Kidney (tissue), 14 donors: ENCODE measurements around the gene LAMTOR1. TPM values are rescaled to one million over a fixed set of nuclear protein-coding genes. Genes with fewer than 3 reads are reported as not detected.
"Not testable (repeated sequence)": the region's sequence is repeated elsewhere in the genome, so short reads cannot be mapped to it uniquely, and the experiment has no call there.

Experiments
- DNase-seq, 5 donors: peaks; one replicate each; pipeline ENCODE4 v3.0.0-alpha.2; 2013 to 2020
- FAIRE-seq: peaks from 2 replicates; lab custom pipeline; 2012; peaks lifted over from hg19 to GRCh38; lab: Jason Lieb, UNC
- H3K27ac ChIP-seq, 2 donors: one replicate each; pipeline ENCODE4 v1.7.0; 2013; ENCODE audit warnings: low read depth in 2 of 2, low read length in 2 of 2, inconsistent platforms in 1 of 2
- H3K27me3 ChIP-seq: one replicate; pipeline ENCODE4 v1.7.1; 2013; ENCODE audit warnings: low read length, inconsistent platforms; ENCODE audit not compliant: control insufficient read depth, insufficient read depth
- H3K36me3 ChIP-seq, 3 donors: one replicate each; pipeline versions ENCODE4 v1.7.0 to v1.7.1; 2013; ENCODE audit warnings: low read length in 3 of 3, control low read depth in 1 of 3, inconsistent platforms in 1 of 3; ENCODE audit not compliant: insufficient read depth in 3 of 3, control insufficient read depth in 2 of 3
- H3K4me1 ChIP-seq, 3 donors: one replicate each; pipeline versions ENCODE4 v1.7.0 to v1.7.1; 2013; ENCODE audit warnings: low read length in 3 of 3, inconsistent platforms in 1 of 3, low read depth in 1 of 3; ENCODE audit not compliant: control insufficient read depth in 2 of 3, insufficient read depth in 2 of 3
- H3K4me3 ChIP-seq, 3 donors: one replicate each; pipeline versions ENCODE4 v1.7.0 to v1.8.1; 2013; ENCODE audit warnings: low read length in 3 of 3, control low read depth in 1 of 3, inconsistent platforms in 1 of 3
- H3K9ac ChIP-seq, 3 donors: one replicate each; pipeline versions ENCODE4 v1.7.0 to v1.7.1; 2013; ENCODE audit warnings: low read length in 3 of 3, control low read depth in 1 of 3, inconsistent platforms in 1 of 3
- H3K9me3 ChIP-seq, 3 donors: one replicate each; pipeline versions ENCODE4 v1.7.0 to v1.7.1; 2013; ENCODE audit warnings: low read length in 3 of 3, control low read depth in 1 of 3, inconsistent platforms in 1 of 3; ENCODE audit not compliant: control insufficient read depth in 2 of 3, insufficient read depth in 1 of 3
- CTCF ChIP-seq: IDR thresholded peaks from 3 replicates; pipeline ENCODE4 v1.5.1; 2012; ENCODE audit warnings: mild to moderate bottlenecking, moderate library complexity, borderline replicate concordance; ENCODE audit not compliant: insufficient read depth; ENCODE audit errors: extremely low read depth
- intact Hi-C: fragments of 100-400 bp; cut with DNase I; formaldehyde crosslinking; loops from one replicate; pipeline ENCODE4 v1.11.1; 2022
- polyA plus RNA-seq: library from polyadenylated mRNA; stranded (reverse); fragments of 350-450 nt; fragmentation: Illumina TruSeq; extraction: RNeasy Lipid Tissue Mini Kit (QIAGEN cat#74804); gene quantifications from one replicate; pipeline ENCODE4 v1.2.3, GENCODE V29; 2014; ENCODE audit warnings: low read depth, low replicate concordance; ENCODE audit not compliant: insufficient read depth
- total RNA-seq: library from RNA; stranded (reverse); fragmentation: NEBNext Ultra II Directional; extraction: Animal tissue kit (Norgen Biotek cat#: 25700); gene quantifications from one replicate; pipeline ENCODE4 v1.2.1, GENCODE V29; 2021
- donor health status: control.
- donor health status: control.
- donor health status: control.
- donor health status: control.
- donor health status: control.
- donor health status: DM: yes; HTN: yes; CAD: no.
- donor health status: Normal renal cell carcinoma (clear cell type).

LAMTOR1 gene
- total and polyA plus RNA-seq, 2 donors from 2014 or later = 111 to 189 TPM

GRCh38 chr11:72144807-72145565 lies 41.9 kb upstream of the LAMTOR1 start:
- Histone ChIP-seq H3K27me3 (no peaks in the 10 kb centered on the region), H3K27ac (no peak overlapping the region), H3K9ac (no peak overlapping the region), H3K9me3 (no peaks in the 10 kb centered on the region), H3K36me3 (no peaks in the 10 kb centered on the region), H3K4me1 (no peaks in the 10 kb centered on the region), H3K4me3 (no peak overlapping the region)
- DNase-seq (no peak), FAIRE-seq (no peak)
- intact Hi-C loops = no loop called here
- no peak for TF ChIP-seq CTCF

- FAIRE-seq, intact Hi-C loops: not testable (repeated sequence)
Observed at GRCh38 chr11:72142543-72142942, 39.4 kb upstream of the LAMTOR1 start.

GRCh38 chr11:72142086-72142485 lies 39.0 kb upstream of the LAMTOR1 start:
- H3K4me1 ChIP-seq, DNase-seq, H3K9ac ChIP-seq, H3K36me3 ChIP-seq, H3K4me3 ChIP-seq, FAIRE-seq, H3K27me3 ChIP-seq, intact Hi-C loops, H3K27ac ChIP-seq, H3K9me3 ChIP-seq: not testable (repeated sequence)

More at GRCh38 chr11:72142543-72142942, 39.4 kb upstream of the LAMTOR1 start:
- H3K4me3 ChIP-seq, H3K27ac ChIP-seq, H3K4me1 ChIP-seq, H3K9me3 ChIP-seq, H3K27me3 ChIP-seq, H3K36me3 ChIP-seq, DNase-seq, H3K9ac ChIP-seq: not testable (repeated sequence)

- H3K36me3 ChIP-seq = no peaks in the 10 kb centered on the region
- H3K27me3 ChIP-seq = no peaks in the 10 kb centered on the region
- no peaks in the 10 kb centered on the region for H3K4me1 ChIP-seq
- intact Hi-C loops = no loop called here
- DNase-seq (no peak), FAIRE-seq (no peak)
- no peak overlapping the region for H3K9ac ChIP-seq
- no peak overlapping the region for H3K4me3 ChIP-seq
- H3K9me3 ChIP-seq = no peaks in the 10 kb centered on the region
- no peak for TF ChIP-seq CTCF
- no peak overlapping the region for H3K27ac ChIP-seq
Observed at GRCh38 chr11:72141066-72141465, 38.0 kb upstream of the LAMTOR1 start.
